NCI-H524 (cell line): ENCODE data around the gene PRR35.

Experiments used
- DNase-seq, 2 experiments: peaks; one replicate each; lab custom pipeline; 2025; lab: John Stamatoyannopoulos, UW

Gene PRR35

GRCh38 chr16:564690-565418 lies 4.7 kb downstream of the PRR35 start:
- DNase-seq, result no peak

GRCh38 chr16:565419-566330 lies 5.5 kb downstream of the PRR35 start:
- no peak for DNase-seq

GRCh38 chr16:566475-567372 lies 6.5 kb downstream of the PRR35 start, which contains the start of gene NHLRC4:
NHLRC4 (plus strand) TSS chr16:567005; CDS start chr16:568048, 1,043 bp downstream.
- no peak for DNase-seq

GRCh38 chr16:567373-568256 lies 7.4 kb downstream of the PRR35 start:
- no peak for DNase-seq

- no peak for DNase-seq
Measured at GRCh38 chr16:568401-569258, 8.4 kb downstream of the PRR35 start.

GRCh38 chr16:569445-570254 lies 9.5 kb downstream of the PRR35 start, which contains the start of gene PIGQ:
PIGQ (plus strand) TSS chr16:569968; CDS start chr16:574075, 4,107 bp downstream.
- peak in 1 of 2 experiments; percentile 60 for DNase-seq

GRCh38 chr16:572865-573650 lies 12.9 kb downstream of the PRR35 start:
- no peak for DNase-seq

GRCh38 chr16:574021-574760 lies 14.0 kb downstream of the PRR35 start:
- no peak for DNase-seq

GRCh38 chr16:575354-576196 lies 15.4 kb downstream of the PRR35 start:
- DNase-seq, result no peak

- no peak for DNase-seq
Measured at GRCh38 chr16:576197-576822, 16.1 kb downstream of the PRR35 start.

GRCh38 chr16:576823-577201 lies 16.6 kb downstream of the PRR35 start:
- no peak for DNase-seq

GRCh38 chr16:577796-578195 lies 17.6 kb downstream of the PRR35 start:
- DNase-seq, result no peak

GRCh38 chr16:578232-578869 lies 18.2 kb downstream of the PRR35 start:
- no peak for DNase-seq

- DNase-seq, result peak; percentile 32 to 75
Measured at GRCh38 chr16:578870-579405, 18.7 kb downstream of the PRR35 start.
